Neutrophil (primary cell): ENCODE data around the gene DISC1.
"Not testable (repeated sequence)": the region's sequence is repeated elsewhere in the genome, so short reads cannot be mapped to it uniquely, and the experiment has no call there.

ENCODE experiments used
- H3K27ac ChIP-seq: fragments of 200-600 bp; sonication (generic); 2 replicates; pipeline ENCODE4 v1.5.1; 2016; ENCODE audit warnings: mild to moderate bottlenecking, moderate library complexity
- H3K27me3 ChIP-seq: fragments of 200-600 bp; sonication (generic); 2 replicates; pipeline ENCODE4 v1.6.0; 2016; ENCODE audit warnings: mild to moderate bottlenecking
- H3K36me3 ChIP-seq: fragments of 200-600 bp; sonication (generic); 2 replicates; pipeline ENCODE4 v1.5.1; 2017
- H3K4me1 ChIP-seq, 2 experiments: fragments of 200-600 bp in 1 of 2; sonication (generic) in 1 of 2; 1 replicate in 1 of 2; 2 replicates in 1 of 2; pipeline versions ENCODE4 v1.5.1 to v1.6.1; 2013 to 2016; ENCODE audit warnings: low read depth in 1 of 2, low read length in 1 of 2, mild to moderate bottlenecking in 1 of 2, moderate library complexity in 1 of 2; ENCODE audit not compliant: control insufficient read depth in 1 of 2, insufficient read depth in 1 of 2
- H3K4me3 ChIP-seq, 2 experiments: fragments of 200-600 bp in 1 of 2; sonication (generic) in 1 of 2; 1 replicate in 1 of 2; 2 replicates in 1 of 2; pipeline ENCODE4 v1.5.1; 2013 to 2016; ENCODE audit warnings: low read depth in 1 of 2, low read length in 1 of 2, mild to moderate bottlenecking in 1 of 2, moderate library complexity in 1 of 2
- H3K9me3 ChIP-seq: fragments of 200-600 bp; sonication (generic); 2 replicates; pipeline ENCODE4 v1.5.1; 2016
- TF ChIP-seq, protein P1 (sequence below): fragments of 200-600 bp; sonication (generic); IDR thresholded peaks from 2 replicates; pipeline ENCODE4 v1.5.1; 2016; ENCODE audit warnings: antibody characterized with exemption

Gene DISC1

DNA sequence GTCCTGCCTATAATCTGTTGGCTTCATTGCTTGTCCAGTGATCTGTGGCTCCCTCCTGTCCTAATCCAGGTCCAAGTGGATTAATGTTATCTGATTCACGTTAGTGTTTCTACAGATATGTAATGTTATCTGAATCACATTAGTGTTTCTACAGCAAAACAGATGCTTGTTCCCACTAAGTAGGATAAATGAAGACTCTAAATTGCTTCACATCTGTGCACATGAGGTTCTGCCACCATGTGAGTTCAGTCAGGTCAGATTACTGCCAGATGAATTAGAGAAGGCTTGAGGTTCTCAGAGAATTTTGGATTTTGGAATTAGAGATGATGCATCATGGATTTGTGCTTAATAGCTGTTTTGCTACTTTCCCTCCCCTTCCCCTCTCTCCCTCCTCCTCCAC, 13.2 kb downstream of the DISC1 start:
- H3K4me1 ChIP-seq, result no peaks in the 10 kb centered on the region
- H3K9me3 ChIP-seq, result no peaks in the 10 kb centered on the region
- no peaks in the 10 kb centered on the region for H3K36me3 ChIP-seq
- no peak overlapping the region for H3K27ac ChIP-seq
- no peaks in the 10 kb centered on the region for H3K27me3 ChIP-seq
- no peak overlapping the region for H3K4me3 ChIP-seq
- TF ChIP-seq, protein P1, sequence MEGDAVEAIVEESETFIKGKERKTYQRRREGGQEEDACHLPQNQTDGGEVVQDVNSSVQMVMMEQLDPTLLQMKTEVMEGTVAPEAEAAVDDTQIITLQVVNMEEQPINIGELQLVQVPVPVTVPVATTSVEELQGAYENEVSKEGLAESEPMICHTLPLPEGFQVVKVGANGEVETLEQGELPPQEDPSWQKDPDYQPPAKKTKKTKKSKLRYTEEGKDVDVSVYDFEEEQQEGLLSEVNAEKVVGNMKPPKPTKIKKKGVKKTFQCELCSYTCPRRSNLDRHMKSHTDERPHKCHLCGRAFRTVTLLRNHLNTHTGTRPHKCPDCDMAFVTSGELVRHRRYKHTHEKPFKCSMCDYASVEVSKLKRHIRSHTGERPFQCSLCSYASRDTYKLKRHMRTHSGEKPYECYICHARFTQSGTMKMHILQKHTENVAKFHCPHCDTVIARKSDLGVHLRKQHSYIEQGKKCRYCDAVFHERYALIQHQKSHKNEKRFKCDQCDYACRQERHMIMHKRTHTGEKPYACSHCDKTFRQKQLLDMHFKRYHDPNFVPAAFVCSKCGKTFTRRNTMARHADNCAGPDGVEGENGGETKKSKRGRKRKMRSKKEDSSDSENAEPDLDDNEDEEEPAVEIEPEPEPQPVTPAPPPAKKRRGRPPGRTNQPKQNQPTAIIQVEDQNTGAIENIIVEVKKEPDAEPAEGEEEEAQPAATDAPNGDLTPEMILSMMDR, result no peak

DNA sequence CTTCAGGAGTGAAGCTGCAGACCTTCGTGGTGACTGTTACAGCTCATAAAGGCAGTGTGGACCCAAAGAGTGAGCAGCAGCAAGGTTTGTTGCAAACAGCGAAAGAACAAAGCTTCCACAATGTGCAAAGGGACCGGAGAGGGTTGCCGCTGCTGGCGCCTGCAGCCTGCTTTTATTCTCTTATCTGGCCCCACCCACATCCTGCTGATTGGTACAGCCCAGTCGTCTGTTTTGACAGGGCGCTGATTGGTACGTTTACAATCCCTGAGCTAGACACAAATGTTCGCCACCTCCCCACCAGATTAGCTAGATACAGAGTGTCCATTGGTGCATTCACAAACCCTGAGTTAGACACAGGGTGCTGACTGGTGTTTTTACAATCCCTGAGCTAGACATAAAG, 14.9 kb downstream of the DISC1 start:
- not testable (repeated sequence) for H3K27me3 ChIP-seq, H3K36me3 ChIP-seq, H3K4me1 ChIP-seq, H3K9me3 ChIP-seq, H3K4me3 ChIP-seq, H3K27ac ChIP-seq

DNA sequence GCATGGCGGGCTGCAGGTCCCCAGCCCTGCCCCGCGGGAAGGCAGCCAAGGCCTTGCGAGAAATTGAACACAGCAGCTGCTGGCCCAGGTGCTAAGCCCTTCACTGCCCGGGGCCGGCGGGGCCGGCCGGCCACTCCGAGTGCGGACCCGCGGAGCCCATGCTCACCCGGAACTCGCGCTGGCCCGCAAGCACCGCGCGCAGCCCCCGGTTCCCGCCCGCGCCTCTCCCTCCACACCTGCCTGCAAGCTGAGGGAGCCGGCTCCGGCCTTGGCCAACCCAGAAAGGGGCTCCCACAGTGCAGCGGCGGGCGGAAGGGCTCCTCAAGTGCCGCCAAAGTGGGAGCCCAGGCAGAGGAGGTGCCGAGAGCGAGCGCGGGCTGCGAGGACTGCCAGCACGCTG, 15.5 kb downstream of the DISC1 start:
- not testable (repeated sequence) for H3K4me3 ChIP-seq, H3K36me3 ChIP-seq, H3K9me3 ChIP-seq, H3K27me3 ChIP-seq, H3K27ac ChIP-seq, H3K4me1 ChIP-seq

DNA sequence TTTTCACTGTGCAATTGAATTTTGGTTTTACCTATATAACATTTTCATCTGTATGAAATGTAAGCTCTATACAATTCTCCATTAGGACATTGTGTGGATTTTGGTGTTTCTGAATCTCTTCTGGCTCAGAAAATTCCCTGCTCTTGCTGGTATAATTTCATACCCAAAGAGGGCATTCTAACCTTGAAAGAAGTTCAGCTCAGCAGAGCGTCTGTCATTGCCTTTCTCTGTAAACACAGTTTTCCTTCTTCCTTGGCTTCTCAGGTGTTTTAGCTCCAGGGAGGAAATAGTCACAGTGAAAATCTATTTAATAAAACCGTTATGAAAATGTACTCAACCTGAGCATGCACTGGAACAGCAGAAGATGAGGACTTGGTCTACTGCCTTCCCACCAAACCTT, 16.0 kb downstream of the DISC1 start:
- Histone ChIP-seq H3K4me1 (no peaks in the 10 kb centered on the region), H3K27ac (no peak overlapping the region), H3K27me3 (no peaks in the 10 kb centered on the region), H3K9me3 (no peaks in the 10 kb centered on the region), H3K4me3 (no peak overlapping the region), H3K36me3 (no peaks in the 10 kb centered on the region)
- TF ChIP-seq, protein P1, result no peak

DNA sequence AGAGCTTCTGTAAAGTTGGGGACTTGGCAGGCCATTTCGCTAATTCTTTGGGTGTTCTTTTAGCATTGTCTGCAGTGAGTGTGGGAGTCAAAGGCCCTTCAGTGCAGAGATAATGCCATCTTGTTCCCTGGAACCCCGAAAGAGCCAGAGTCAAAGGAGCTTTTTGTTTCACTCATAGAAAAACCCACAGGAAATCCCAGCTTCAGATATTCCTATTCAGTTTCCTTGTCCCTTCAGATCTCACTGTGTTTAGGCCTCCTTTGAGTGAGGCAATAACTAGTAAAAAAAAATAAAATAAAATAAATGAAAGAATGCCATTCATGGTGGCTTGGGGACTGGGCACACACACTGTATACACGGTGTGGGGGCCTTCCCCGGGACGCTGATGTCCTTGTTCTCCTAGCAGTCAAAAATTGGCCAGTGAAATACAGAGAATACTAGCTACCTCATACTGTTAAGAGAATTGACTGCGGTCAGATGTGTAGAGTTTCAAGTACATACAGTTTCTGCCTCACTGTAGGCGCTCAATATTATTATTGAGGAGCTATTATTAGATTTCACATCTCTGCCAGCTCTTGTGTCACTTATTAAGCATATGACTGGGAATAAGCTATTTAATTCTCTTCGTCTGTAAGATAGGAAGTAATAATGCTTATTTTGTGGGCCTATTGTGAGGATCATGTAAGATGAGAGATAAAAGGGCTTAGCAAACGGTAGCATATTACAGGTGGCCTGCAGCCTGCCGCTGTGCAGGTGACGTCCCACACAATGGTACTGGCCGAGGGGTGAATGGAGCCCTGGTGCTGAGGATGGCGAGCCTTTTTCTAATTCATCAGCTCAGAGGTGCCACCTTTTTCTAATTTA, 16.7 kb downstream of the DISC1 start:
- Histone ChIP-seq H3K4me3 (no peak overlapping the region), H3K27me3 (no peaks in the 10 kb centered on the region), H3K4me1 (no peaks in the 10 kb centered on the region), H3K9me3 (no peaks in the 10 kb centered on the region), H3K36me3 (no peaks in the 10 kb centered on the region), H3K27ac (no peak overlapping the region)
- TF ChIP-seq, protein P1, result no peak

DNA sequence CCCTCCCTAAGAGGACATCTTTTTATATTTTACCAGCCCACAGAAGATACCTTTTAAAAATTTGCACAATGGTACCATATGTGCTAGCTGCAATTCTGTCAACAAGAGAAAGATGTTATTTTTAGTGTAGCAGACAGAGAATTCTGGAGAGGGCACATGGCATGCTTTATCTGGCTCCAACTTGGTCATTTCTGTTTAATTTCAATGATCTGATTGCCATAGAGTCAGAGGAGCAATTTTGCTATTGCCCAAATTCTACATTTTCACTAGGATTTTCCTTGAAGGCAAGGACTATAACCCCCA, 17.3 kb downstream of the DISC1 start:
- TF ChIP-seq, protein P1, result no peak
- Histone ChIP-seq H3K36me3 (no peaks in the 10 kb centered on the region), H3K27ac (no peak overlapping the region), H3K4me3 (no peak overlapping the region), H3K9me3 (no peaks in the 10 kb centered on the region), H3K27me3 (no peaks in the 10 kb centered on the region), H3K4me1 (no peaks in the 10 kb centered on the region)

DNA sequence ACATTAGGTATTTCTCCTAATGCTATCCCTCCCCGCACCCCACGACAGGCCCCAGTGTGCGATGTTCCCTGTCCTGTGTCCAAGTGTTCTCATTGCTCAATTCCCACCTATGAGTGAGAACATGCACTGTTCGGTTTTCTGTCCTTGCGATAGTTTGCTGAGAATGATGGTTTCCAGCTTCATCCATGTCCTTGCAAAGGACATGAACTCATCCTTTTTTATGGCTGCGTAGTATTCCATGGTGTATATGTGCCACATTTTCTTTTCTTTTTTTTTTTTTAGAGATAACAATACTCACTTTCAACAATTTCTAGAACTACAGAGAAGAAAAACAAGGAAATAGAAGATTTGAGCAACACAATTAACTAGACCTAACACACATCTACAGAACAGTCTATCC, 19.0 kb downstream of the DISC1 start:
- H3K9me3 ChIP-seq, H3K4me1 ChIP-seq, H3K4me3 ChIP-seq, H3K27me3 ChIP-seq, H3K27ac ChIP-seq, H3K36me3 ChIP-seq: not testable (repeated sequence)

DNA sequence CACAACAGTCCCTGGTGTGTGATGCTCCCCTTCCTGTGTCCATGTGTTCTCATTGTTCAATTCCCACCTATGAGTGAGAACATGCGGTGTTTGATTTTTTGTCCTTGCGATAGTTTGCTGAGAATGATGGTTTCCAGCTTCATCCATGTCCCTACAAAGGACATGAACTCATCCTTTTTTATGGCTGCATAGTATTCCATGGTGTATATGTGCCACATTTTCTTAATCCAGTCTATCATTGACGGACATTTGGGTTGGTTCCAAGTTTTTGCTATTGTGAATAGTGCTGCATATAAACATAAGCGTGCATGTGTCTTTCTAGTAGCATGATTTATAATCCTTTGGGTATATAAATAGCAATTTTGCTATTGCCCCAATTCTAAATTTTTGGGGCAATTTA, 19.6 kb downstream of the DISC1 start:
- H3K27ac ChIP-seq, H3K27me3 ChIP-seq, H3K4me3 ChIP-seq, H3K4me1 ChIP-seq, H3K9me3 ChIP-seq, H3K36me3 ChIP-seq: not testable (repeated sequence)

DNA sequence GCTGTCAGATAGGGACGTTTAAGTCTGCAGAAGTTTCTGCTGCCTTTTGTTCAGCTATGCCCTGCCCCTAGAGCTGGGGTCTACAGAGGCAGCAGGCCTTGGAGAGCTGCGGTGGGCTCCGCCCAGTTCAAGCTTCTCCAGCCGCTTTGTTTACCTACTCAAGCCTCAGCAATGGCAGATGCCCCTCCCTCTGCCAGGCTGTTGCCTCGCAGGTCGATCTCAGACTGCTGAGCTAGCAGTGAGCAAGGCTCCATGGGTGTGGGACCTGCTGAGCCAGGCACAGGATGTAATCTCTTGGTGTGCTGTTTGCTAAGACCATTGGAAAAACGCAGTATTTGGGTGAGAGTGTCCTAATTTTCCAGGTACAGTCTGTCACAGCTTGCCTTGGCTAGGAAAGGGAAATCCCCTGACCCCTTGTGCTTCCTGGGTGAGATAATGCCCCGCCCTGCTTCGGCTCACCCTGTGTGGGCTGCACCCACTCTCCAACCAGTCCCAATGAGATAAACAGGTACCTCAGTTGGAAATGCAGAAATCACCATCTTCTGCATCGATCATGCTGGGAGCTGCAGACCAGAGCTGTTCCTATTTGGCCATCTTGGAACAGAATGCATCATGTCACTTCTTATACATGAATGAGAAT, 25.2 kb downstream of the DISC1 start:
- not testable (repeated sequence) for H3K27ac ChIP-seq, H3K36me3 ChIP-seq, H3K27me3 ChIP-seq, H3K4me3 ChIP-seq, H3K4me1 ChIP-seq, H3K9me3 ChIP-seq
